Suppressor macrophage treated with lipopolysaccharide for 4 hours (primary cell): ENCODE data around the gene BOC.
A peak's percentile ranks its signal among the peaks of the same experiment; 100 is the strongest.

Experiments
- DNase-seq: peaks from one replicate; pipeline ENCODE4 v3.0.0-alpha.2; 2020

BOC gene

DNA sequence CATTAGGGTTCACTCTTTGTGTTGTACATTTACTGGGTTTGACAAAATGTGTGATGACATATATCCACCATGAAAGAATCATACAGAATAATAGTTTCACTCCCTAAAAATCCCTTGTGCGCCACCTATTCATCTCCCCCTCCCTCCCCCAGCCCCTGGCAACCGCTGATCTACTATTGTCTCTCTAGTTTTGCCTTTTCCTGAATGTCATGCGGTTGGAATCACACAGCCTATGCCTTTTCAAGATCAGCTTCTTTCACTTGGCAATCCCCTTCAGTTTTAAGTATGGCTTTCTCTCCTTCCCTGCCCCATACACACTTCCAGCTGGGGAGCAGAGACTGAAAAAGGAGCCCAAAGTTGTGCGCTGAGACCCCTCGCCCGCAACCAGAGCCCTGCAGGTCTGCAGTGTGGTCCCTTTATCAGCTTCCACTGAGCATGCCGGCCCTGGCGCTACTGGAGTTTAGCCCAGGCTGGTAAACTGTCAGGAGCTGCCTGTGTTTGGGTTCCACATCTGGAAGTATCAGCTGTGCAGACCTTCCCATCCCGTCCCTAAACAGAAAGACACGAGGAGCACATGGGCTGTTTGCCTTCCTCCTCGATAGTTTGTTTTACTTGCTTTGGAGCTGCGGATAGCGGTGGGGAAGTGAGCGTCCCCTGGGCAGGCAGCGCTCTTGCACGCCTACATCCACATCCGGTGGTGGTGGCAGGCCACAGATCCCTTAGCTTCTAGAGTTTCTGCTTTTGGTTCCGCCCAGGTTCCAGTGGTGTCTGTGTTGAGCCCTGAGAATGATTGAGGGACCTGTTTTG is 12.3 kb downstream of the BOC start:
- peak; percentile 60 for DNase-seq

DNA sequence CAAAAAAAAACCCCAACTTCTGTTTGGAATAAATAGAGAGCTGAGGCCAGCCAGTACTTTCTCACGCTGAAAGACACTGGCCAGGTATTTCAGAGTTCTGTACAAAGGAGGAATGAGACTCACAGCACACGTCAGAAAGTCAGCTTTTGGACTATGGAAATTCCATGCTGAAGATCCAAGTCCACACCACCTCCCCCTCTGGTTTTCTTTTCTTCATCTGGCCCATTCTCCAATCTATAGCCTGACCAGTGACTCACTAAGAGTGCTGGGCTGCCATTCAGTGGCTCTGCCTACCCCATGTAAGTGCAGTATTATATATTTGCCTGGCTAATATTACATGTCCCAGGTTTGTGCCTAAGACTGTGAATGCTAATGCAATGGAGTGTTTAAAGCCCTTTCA is 13.9 kb downstream of the BOC start:
- DNase-seq, result no peak

DNA sequence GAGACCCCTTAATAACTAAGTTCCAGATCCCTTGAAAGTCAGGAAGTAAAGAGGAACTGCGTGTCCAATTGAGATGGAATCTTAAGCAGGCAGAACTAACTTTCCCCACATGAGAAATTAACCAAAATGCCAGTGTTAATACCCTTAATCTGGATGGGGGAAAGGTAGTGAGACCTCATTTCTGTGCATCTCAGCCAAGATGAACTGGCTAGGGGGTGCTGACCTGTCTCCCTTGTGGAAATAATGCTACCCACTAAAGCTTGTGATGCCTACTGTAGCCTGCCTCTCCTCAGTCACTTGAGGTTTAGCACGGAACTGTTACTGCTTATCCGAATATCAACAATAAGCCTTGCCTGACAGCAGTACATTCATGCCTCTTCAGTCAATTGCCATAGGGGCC is 15.1 kb downstream of the BOC start:
- DNase-seq, result no peak

DNA sequence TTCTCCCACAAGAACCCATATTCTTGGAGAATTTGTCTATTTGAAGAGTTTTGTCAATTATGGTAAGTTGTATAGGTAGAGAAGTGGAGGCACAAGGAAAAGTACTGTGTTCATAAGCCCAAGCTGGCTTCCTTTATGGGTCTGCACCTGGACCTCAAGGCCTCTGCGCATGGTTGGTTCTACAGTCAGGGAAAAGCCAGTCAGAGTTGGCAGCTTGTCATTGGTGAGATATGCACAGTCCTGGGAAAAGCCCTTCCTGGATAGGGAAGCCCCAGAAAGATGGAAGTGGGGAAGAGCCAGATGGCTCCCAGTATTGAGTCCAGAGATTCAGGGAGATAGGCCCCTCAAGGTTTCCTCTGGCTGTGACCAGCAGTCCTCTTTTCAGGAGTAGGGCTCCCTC is 15.8 kb downstream of the BOC start:
- no peak for DNase-seq

DNA sequence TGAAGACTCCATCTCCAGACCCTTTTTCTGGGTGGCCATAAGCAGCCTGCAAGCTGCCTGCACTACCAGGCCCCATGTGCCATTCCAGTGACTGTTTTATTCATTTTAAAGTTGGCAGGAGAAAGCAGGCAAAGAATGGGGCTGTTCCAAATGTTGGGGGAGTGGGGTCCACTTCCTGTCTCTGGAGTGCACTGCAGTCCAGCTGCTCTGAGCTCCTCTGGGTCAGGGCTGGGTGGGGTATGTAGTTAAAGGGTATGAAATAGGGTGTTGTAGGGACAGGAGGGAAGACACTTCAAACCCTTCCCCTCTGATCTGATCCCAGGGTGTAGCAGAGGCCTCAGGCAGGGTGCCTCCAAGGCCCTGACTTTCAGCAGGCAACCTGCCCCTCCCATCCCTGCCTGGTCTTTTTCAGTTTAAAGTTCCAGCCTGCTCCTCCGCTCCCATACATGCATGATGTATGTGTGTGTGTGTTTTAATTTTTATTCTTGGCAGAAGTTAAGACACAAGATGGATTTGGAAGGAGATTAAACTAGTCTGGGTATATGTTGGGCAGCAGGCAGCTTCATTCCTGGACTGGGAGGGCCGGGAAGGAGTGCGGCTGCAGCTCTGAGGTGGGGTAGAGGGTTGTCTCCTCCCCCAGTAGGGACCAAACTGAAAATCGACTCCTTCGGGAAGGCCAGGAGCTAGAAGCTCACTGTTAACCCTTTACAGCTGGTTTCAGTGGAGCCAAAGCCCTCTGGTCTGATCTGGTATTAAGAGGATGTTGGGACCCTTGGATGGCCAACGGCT is 17.3 kb downstream of the BOC start:
- DNase-seq, result no peak

DNA sequence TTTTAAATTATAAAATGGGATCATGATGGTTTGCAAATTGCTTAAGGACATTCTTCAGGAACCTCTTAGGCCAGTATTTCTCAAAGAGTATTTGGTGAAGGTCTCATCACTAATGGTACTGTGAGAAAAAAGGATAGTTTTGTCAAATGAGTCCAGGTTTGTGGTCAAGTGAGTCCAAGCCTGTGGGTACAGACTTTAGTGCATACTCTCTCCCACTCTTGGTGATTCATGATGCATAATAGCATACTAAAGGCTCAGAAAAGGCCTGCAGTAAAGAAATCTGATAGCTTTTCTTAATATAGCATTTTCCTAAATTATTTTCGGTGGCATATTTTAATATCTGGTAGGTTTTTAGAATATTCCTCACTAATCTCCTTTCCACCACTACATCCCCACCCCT is 20.0 kb downstream of the BOC start:
- no peak for DNase-seq

DNA sequence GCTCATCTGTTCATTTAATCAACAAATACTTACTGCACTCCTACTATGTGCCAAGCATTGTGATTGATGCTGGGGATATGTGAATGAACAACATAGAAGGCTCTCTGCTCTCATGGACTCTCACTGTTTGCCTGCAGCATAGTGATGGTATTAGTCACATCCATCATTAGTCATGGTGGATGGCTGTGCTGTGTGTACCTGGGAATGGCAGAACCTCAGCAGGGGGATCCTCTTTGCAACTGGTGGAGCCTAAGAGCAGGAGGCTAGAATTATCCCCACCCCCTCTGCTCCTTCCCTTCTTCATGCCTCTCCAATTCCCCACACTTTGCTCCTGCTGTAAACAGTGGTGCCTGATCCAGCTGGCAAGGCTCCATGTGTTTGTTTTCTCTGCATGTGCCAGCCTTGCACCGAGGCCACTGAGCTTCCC is 20.5 kb downstream of the BOC start:
- DNase-seq, result no peak

DNA sequence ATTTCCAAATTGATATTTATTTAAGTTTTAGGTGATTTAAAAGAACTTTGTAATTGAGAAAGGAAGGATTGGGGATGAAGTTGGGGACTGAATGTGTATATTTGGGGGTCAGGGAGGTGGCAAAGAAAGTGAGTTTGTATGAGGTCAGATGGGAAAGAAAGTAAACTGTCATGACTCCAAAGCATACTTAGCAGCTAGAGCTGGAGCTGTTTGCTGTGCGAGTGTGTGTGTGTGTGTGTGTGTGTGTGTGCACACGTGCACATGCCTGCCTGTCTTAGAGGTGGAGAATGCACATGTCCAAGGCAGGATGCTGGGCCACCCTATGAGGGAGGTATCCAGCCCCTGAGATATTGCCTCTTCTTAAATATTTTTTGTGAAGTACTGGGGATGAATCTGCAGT is 21.0 kb downstream of the BOC start:
- no peak for DNase-seq

DNA sequence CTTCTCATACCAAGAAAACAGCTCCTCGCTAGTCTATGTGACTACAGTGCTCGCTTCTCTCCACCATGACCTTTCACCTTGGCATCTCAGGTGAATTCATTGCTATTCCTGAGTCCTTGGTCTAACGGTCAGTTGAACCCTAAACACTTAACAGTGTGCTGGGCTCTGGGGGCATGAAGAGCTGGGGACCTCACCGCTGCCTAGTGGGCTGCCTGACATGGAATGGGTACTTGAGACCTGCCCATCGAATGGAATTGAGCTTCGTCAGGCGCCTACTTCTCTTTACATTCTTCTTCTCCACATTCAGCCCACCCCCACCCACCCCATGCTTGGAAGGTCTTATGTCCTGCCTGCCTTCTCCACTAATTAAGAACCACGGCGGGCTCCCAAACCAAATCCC is 22.1 kb downstream of the BOC start:
- DNase-seq, result no peak

DNA sequence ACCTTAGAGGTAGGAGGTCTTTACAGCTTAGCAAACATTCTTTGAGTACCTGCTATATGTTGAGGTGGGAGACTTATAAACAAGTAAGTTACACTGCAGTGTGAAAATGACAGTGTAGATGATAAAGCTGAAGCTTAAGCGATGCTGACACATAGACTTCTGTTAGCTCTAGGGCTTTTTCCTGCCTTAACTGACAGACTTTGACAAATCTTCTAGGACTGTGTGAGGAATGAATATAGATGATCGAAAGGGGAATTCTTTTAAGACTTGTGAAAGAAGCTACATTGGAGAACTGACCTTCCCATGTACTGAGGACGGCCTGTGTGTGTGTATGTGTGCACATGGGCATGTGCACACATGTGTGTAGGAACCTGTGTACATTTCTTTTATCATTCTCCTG is 22.7 kb downstream of the BOC start:
- no peak for DNase-seq

DNA sequence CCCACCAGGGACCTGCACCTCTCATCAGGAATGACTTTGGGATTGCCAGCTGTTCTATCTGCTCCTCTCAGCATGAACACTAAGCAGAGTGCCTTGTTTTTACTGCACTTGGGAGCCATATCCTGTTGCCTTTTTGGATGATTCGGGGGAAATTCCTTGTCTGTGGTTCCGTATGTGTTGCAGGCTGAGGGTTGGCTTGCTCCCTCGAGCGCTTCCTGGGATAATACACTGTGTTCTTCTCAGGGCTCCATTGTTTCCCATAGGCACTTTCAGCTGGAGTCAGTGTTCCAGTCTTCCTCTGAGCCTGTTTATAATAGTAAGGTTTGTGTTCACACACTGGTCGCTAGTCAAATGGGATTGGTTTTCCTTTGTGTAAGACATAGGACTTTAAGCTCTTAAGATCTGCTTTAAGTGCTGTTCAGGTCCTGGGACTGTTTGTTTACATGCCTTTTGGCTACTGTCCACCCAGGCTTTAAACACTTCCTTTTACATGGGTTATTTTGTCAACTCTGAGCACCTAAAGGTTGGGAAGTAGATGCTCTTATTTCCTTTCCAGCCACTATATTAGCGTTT is 23.4 kb downstream of the BOC start:
- DNase-seq, result no peak

DNA sequence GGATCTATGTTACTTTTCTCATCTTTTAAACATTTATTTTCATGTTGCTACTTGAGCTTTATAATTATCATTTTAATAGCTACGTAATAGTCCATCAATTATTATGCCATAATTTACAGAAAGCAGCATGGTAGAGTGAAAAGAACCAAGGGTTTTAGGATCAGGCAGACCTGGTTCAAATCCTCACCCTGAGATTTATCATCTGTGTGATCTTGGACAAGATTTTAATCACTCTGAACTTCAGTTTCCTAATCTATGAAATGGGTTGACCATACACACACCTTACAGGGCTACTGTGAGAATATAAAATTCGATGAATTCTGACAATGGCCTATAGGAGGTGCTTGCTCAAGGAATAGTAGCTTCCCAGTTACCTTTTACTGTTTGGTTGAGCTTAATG is 27.1 kb downstream of the BOC start:
- no peak for DNase-seq

DNA sequence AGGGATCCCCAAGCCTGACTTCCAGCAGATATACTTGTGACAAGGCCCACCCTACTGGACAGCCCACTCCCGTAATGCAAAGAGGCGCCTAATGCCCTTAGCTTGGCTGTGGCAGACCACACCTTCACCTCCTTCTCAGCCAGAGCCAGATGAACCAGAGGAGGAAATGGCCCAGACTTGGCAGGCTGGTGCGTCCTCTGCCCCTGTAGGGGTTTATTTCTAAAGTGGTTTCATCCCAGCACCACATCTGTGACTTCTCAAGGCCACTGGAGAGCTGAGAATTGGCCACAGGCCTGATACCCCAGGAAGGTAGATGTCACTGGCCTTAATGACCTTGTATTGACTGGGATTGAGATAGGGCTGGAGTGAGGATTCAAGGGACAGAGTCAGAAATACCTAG is 29.5 kb downstream of the BOC start:
- DNase-seq, result no peak

DNA sequence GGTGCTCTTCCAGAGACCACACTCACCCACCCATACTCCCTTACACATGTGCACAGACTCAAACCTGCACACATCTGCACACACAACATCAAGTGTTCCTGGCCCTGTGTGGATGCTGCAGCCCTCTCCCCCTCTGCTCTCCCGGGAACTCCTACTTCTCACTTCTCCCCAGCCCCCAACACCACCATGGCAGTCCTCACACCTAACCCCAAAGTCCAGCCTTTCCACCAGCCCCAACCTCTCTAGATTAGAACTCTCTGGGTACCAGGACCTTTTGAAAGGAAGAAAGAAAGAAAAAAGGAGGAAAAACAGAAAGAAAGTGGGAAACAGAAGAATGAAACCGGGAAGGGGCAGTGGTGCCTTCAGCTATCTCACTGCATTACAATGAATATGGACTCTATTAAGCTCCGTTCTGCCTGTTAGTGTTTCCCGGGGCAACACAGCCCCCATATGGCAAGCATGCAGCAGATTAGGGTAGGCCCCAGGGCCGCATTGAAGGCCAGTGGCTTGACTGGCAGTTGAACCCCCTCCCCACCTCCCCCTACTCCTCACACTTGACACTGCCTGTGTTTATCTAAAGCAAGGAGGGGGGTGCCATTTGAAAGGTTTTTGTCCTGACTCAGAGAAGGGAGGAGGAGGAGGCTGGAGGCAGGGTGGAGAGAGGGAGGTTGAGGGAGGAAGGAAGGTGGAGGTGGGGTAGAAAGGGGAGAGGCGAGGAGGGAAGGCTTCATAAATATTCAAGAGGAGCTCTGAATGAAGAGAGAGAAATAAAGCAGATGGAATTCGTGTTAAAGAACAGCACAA is 30.1 kb downstream of the BOC start:
- DNase-seq, result no peak

DNA sequence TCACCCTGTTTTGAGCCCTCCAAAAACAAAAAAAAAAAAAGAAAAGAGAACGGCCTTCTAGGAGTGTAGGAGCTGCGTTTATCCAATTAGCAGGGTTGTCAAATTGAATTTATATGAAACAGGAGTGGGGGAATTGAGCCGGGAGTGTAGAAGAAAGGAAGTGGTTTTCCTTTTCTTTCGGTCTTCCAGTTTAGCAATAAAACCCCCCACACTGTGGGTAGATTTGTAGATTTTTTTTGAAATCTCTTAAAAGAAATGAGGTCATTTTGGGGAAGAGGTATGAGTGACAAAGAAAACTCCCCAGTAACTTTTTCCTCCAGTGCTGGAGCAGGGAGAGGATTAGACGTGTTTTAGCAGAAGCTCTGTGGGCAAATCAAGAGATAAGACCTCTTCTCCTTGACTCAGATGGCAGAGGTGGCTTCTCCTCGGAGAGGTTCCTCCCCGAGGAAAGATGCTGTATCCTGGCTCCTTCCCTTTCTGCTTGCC is 30.8 kb downstream of the BOC start:
- peak; percentile 83 for DNase-seq

DNA sequence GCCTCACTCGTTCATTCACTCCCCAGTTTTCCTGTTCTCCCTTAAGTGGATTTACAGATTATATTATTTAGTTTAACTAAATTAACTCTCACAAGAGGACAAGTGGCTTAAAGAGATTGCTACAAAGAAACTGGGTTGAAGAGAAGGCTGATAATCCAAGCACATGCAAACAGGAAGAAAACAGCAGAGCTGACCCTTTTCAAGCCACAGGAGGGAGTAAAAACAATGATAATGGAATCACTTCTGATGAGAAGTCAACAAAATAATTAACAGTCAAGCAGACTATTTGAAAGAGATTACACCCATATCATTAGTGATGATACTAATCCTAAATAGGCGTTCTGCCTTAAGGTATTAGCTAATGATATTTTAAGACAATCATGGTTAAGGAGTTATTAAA is 31.7 kb downstream of the BOC start:
- DNase-seq, result no peak

DNA sequence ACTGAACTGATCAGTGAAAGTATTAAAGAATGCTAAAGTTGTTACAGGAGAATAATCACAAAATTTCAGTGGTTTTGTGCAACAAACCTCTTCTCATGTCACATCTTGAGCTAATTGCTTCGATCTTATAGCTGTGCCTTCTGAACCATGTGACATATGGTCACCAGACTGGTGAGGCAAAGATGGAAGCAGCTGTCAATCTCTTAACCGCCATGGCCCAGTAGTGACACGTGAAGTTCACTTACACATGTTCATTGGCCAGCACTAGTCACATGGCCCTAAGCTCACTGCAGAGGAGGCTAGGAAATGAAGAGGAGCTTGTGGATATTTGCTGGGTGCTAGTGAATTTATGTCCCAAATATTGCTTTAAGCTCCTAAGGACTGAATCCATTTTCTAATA is 32.5 kb downstream of the BOC start:
- DNase-seq, result no peak

DNA sequence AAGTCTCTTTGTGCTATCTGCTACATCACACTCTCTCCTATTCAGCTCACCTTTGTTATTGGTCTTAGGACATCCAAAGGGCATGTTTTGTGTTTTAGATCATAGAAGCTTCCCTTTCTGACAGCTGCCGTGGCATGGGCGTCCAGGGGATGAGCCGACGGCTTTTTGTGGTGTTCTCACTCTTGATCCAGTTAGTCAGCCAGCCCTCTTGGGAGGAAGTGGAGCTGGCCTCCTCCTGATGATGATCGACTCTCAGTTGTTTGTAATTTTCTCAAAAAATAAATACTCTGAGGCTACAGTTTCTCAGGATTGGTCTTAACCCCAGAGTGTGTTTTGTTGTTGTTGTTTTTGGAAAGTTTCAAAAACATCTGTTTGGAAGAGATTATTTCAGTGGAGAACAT is 34.4 kb downstream of the BOC start:
- peak; percentile 73 for DNase-seq

DNA sequence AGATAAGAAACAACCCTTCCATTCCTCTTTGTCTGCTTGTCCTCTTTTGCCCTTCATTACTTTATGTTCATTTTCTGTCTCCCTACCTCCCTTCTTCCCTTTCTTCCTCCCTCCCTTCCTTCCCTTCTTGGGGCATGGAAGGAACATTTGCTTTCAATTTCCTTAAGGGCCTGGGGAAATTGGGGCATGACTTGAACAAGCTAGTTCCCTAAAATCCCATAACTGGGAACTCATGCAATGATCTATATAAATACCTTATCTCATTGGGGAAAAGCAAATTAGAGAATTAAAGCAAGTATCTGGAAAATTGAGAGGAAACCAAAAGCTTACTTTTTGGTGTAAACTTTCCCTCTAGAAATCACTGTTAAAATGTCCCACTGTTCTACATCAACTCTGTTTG is 35.7 kb downstream of the BOC start:
- DNase-seq, result peak; percentile 61

DNA sequence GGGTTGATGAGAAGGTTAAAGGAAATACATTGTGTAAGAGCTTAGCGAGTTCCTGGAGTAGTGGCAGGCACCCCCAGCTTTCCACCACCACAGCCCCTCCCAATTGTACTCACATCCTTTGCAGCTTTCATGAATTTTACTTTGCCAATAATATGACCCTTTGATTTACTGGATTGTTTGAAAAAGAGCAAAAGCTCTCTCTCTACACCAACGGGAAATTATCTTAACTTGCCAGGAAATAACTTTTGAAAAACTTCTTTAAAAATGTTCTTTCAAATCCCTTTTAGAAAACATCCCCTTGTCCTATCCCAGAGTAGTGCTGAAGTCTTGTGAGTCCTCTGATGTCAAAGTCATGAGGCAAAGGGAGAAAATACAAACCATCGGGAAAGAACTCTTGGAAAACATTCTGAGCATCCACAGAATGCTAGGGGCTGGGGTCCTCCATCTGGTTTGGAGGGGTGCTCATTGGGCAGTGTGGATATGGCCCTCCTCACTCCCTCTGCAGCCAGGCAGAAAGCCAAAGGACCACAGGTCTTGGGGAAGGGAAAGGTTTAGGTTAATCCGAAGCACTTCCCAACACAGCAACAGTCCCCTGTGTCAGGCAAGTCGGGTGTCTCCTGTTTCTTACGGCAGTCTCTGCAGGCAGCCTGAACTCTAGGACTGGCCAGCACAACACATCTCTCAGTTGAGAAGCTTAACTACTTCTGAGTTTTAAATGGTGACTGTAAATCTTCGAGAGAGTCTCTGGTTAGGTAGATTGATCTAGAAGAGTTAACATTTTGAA is 36.5 kb downstream of the BOC start:
- peak; percentile 14 for DNase-seq

DNA sequence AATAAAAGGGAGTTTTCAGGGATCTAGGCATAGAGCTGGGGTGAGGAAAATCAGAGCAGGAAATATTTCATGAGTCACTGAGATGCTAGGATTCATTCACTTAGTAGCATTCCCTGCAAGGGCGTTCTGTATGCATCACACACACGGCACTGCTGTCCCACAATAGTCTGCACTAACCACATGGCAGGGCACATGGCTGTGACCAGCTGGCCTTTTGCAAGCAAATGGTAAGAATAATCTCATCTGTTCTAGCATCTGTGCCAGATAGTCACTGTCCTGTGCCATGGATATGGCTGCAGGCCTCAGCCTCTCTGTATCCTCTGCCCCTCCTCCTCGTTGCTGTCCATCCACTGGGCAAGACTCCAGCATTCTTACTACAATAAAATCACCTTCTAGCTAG is 37.8 kb downstream of the BOC start:
- DNase-seq, result no peak

DNA sequence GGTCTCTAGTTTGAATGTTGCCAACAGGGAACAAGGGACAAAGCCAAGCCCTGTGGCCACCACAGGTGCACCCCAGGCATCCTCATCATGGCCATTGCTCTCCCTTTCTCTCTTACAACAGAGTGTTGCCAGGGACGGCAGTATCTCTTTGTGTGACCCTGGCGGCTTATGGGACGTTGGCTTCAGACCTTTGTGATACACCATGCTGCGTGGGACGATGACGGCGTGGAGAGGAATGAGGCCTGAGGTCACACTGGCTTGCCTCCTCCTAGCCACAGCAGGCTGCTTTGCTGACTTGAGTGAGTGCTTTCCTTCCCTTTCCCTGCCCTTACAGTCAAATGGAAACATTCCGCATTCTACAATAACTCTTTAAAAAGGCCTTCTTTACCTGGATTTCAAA is 38.2 kb downstream of the BOC start:
- no peak for DNase-seq
